Effector memory CD8-positive, alpha-beta T cell (primary cell): ENCODE results near the gene SLC25A44.
"Not testable (repeated sequence)": the region's sequence is repeated elsewhere in the genome, so short reads cannot be mapped to it uniquely, and the experiment has no call there.

ENCODE experiments used
- ATAC-seq: fragments of 150-1000 bp; cut with Tn5 transposase; replicated peaks from 2 replicates; pipeline ENCODE4 v1.10.0; 2021; ENCODE audit warnings: mild to moderate bottlenecking, moderate library complexity
- DNase-seq, 3 experiments: peaks; one replicate each; pipeline ENCODE4 v3.0.0; 2021
- H3K27ac Mint-ChIP-seq, 2 donors: one replicate each; pipeline ENCODE4 v1.8.0; 2022; ENCODE audit warnings: mild to moderate bottlenecking in 2 of 2, mixed read lengths in 2 of 2, moderate library complexity in 2 of 2
- H3K27me3 Mint-ChIP-seq, 2 donors: one replicate each; pipeline ENCODE4 v1.8.0; 2022; ENCODE audit warnings: mixed read lengths in 2 of 2
- H3K36me3 Mint-ChIP-seq: one replicate; pipeline ENCODE4 v1.8.0; 2022; ENCODE audit warnings: mild to moderate bottlenecking, moderate library complexity, mixed read lengths; ENCODE audit not compliant: insufficient read depth
- H3K4me1 Mint-ChIP-seq, 2 donors: one replicate each; pipeline ENCODE4 v1.8.0; 2022; ENCODE audit warnings: low read depth in 2 of 2, mixed read lengths in 2 of 2
- H3K4me3 Mint-ChIP-seq, 2 donors: one replicate each; pipeline ENCODE4 v1.8.0; 2022; ENCODE audit warnings: mild to moderate bottlenecking in 2 of 2, mixed read lengths in 2 of 2, moderate library complexity in 2 of 2
- H3K9me3 Mint-ChIP-seq, 2 donors: one replicate each; pipeline ENCODE4 v1.8.0; 2022; ENCODE audit warnings: mixed read lengths in 2 of 2

Gene SLC25A44

DNA sequence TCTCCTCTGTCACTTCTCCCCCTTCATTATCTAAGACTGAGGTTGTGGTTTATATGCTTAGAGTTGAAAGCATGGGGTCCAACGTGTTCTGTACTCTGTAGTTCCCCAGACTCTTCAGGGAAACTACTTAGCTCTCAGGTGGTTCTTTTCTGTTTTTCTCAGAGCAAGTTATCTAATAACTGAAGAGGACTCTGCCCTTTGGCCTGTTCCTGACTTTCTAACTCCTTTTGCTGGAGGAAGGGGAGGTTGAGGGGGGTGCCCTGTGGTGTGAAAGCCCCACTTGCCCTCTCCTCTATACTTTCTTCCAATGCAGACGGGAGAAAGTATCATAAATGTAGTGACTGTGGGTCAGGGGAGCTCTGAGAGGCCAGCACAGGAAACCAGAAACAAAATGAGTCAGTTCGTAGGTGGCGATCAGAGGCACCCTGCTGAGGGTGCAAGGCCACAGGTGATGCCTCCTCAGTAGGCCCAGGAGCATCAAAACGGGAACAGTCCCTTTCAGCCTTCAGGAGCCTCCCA lies 5.0 kb downstream of the SLC25A44 start:
- H3K36me3 Mint-ChIP-seq = peaks cover 37% of the 10 kb centered on the region
- no peaks in the 10 kb centered on the region for H3K9me3 Mint-ChIP-seq
- H3K4me3 Mint-ChIP-seq = peak overlapping the region; percentile 17 to 34
- peaks cover 47 to 48% of the 10 kb centered on the region in 2 donors for H3K4me1 Mint-ChIP-seq
- ATAC-seq = no peak
- no peak for DNase-seq
- peak overlapping the region; percentile 74 to 85 for H3K27ac Mint-ChIP-seq
- no peaks in the 10 kb centered on the region for H3K27me3 Mint-ChIP-seq

DNA sequence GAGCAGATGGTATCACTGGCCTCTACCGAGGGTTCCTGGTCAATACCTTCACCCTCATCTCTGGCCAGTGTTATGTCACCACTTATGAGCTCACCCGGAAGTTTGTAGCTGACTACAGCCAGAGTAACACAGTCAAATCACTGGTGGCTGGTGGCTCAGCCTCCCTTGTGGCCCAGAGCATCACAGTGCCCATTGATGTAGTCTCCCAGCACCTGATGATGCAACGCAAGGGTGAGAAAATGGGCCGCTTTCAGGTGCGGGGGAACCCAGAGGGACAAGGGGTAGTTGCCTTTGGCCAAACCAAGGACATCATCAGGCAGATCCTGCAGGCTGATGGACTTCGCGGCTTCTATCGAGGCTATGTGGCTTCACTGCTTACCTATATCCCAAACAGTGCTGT lies 6.1 kb downstream of the SLC25A44 start:
- DNase-seq (no peak), ATAC-seq (no peak)
- Mint-ChIP-seq H3K4me1 (peaks cover 40 to 41% of the 10 kb centered on the region in 2 donors), H3K9me3 (no peaks in the 10 kb centered on the region), H3K27ac (peak overlapping the region; percentile 74 to 85), H3K4me3 (peak overlapping the region in 1 of 2 donors; percentile 12), H3K36me3 (peaks cover 41% of the 10 kb centered on the region), H3K27me3 (no peaks in the 10 kb centered on the region)

GRCh38 chr1:156203331-156203730 lies 9.4 kb downstream of the SLC25A44 start:
- DNase-seq (no peak), ATAC-seq (no peak)
- H3K4me3 Mint-ChIP-seq = no peak overlapping the region
- no peak overlapping the region for H3K27ac Mint-ChIP-seq
- H3K4me1 Mint-ChIP-seq = peaks cover 23 to 27% of the 10 kb centered on the region in 2 donors
- H3K27me3 Mint-ChIP-seq = no peaks in the 10 kb centered on the region
- H3K9me3 Mint-ChIP-seq = no peaks in the 10 kb centered on the region
- peaks cover 57% of the 10 kb centered on the region for H3K36me3 Mint-ChIP-seq

DNA sequence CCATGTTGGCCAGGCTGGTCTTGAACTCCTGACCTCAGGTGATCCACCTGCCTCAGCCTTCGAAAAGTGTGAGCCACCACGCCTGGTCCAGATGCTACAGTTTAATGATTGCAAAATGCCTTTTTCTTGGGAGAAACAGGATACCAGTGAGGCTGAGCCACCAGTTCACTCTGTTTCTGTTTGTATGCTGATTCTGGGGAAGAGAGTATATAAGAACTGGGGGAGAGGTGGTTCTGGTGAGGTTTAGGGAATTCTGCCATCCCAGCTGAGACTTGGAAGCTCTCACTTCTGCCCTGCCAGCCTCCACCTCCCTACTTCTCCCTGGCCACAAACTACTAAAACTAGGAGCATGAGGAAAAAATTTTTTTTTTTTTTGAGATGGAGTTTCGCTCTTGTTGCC lies 10.8 kb downstream of the SLC25A44 start:
- ATAC-seq (no peak), DNase-seq (no peak)
- Mint-ChIP-seq H3K4me1 (peaks cover 9 to 14% of the 10 kb centered on the region in 2 donors), H3K36me3 (peaks cover 59% of the 10 kb centered on the region), H3K27me3 (no peaks in the 10 kb centered on the region), H3K9me3 (no peaks in the 10 kb centered on the region), H3K27ac (no peak overlapping the region), H3K4me3 (no peak overlapping the region)

- Mint-ChIP-seq H3K36me3 (peaks cover 43% of the 10 kb centered on the region), H3K9me3 (no peaks in the 10 kb centered on the region), H3K27me3 (no peaks in the 10 kb centered on the region), H3K4me3 (peak overlapping the region in 1 of 2 donors; percentile 33), H3K4me1 (peaks cover 9 to 10% of the 10 kb centered on the region in 2 donors), H3K27ac (peak overlapping the region in 1 of 2 donors; percentile 99)
- ATAC-seq (no peak), DNase-seq (no peak)
These were observed 17.3 kb downstream of the SLC25A44 start for GRCh38 chr1:156211243-156211642.

DNA sequence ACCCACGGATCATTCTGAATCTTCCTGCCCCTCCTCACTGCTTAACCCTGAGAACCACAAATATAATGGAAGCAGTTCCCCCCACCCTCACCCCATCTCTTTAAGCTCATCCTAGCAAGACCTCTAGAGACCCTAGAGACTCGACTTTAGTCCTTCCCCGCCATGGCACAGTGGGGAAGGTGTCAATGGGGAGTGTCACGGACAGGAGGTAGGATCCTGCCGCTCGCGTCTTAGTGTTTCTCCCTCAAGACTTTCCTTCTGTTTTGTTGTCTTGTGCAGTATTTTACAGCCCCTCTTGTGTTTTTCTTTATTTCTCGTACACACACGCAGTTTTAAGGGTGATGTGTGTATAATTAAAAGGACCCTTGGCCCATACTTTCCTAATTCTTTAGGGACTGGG lies 18.2 kb downstream of the SLC25A44 start:
- Mint-ChIP-seq H3K4me3 (peak overlapping the region; percentile 95 to 96), H3K9me3 (no peaks in the 10 kb centered on the region), H3K4me1 (peaks cover 9 to 10% of the 10 kb centered on the region in 2 donors), H3K36me3 (peaks cover 37% of the 10 kb centered on the region), H3K27me3 (no peaks in the 10 kb centered on the region), H3K27ac (peak overlapping the region; percentile 97 to 99)
- ATAC-seq (no peak), DNase-seq (no peak)

DNA sequence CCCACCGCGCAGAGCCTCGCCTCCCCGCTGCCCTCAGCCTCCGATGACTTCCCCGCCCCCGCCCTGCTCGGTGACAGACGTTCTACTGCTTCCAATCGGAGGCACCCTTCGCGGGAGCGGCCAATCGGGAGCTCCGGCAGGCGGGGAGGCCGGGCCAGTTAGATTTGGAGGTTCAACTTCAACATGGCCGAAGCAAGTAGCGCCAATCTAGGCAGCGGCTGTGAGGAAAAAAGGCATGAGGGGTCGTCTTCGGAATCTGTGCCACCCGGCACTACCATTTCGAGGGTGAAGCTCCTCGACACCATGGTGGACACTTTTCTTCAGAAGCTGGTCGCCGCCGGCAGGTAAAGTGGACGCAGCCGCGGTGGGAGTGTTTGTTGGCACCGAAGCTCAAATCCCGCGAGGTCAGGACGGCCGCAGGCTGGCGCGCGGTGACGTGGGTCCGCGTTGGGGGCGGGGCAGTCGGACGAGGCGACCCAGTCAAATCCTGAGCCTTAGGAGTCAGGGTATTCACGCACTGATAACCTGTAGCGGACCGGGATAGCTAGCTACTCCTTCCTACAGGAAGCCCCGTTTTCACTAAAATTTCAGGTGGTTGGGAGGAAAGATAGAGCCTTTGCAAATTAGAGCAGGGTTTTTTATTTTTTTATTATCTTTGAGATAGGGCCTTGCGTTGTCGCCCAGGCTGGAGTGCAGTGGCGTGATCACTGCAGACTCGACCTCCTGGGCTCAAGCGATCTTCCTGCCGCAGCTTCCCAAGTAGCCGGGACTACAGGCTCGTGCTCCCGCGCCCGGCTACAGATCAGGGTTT lies 19.1 kb downstream of the SLC25A44 start, which contains the start of gene PMF1:
TSS of gene PMF1 (plus strand) at position 175 of the 811 bp plus-strand sequence. CDS start at position 184, 9 bp downstream.
- no peaks in the 10 kb centered on the region for H3K27me3 Mint-ChIP-seq
- no peaks in the 10 kb centered on the region for H3K9me3 Mint-ChIP-seq
- H3K4me3 Mint-ChIP-seq = peak within 1 kb of the TSS; percentile 95 to 96
- peaks cover 13 to 19% of the 10 kb centered on the region in 2 donors for H3K4me1 Mint-ChIP-seq
- peaks cover 31% of the 10 kb centered on the region for H3K36me3 Mint-ChIP-seq
- DNase-seq (peak; percentile 90 to 91 (median 90)), ATAC-seq (peak; percentile 94)
- peak within 1 kb of the TSS; percentile 97 to 99 for H3K27ac Mint-ChIP-seq

DNA sequence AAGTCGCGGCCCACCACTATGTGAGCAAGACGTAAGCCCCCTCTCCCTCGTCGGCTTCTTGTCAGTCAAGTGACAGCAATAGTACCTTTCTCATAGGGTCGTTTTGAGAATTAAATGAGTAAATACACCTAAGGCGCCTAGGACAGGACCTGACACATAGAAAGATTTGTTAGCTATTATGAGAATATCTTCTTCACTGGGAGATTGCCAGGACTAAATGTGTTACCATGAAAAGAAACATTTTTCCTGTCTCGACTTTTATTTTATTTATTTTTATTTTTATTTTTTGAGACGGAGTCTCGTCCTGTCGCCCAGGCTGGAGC lies 19.7 kb downstream of the SLC25A44 start:
- H3K4me3 Mint-ChIP-seq = peak overlapping the region; percentile 95 to 96
- peaks cover 25% of the 10 kb centered on the region for H3K36me3 Mint-ChIP-seq
- peaks cover 17 to 21% of the 10 kb centered on the region in 2 donors for H3K4me1 Mint-ChIP-seq
- H3K27ac Mint-ChIP-seq = peak overlapping the region; percentile 97 to 99
- no peaks in the 10 kb centered on the region for H3K9me3 Mint-ChIP-seq
- no peaks in the 10 kb centered on the region for H3K27me3 Mint-ChIP-seq
- ATAC-seq (no peak), DNase-seq (no peak)

- ATAC-seq = no peak
- H3K4me3 Mint-ChIP-seq = peak overlapping the region; percentile 95 to 96
- no peak for DNase-seq
- peaks cover 18 to 22% of the 10 kb centered on the region in 2 donors for H3K4me1 Mint-ChIP-seq
- peak overlapping the region; percentile 90 to 99 for H3K27ac Mint-ChIP-seq
- H3K9me3 Mint-ChIP-seq = no peaks in the 10 kb centered on the region
- no peaks in the 10 kb centered on the region for H3K27me3 Mint-ChIP-seq
- peaks cover 24% of the 10 kb centered on the region for H3K36me3 Mint-ChIP-seq
These were observed 20.3 kb downstream of the SLC25A44 start for GRCh38 chr1:156214024-156214748.

GRCh38 chr1:156216361-156217086 lies 22.6 kb downstream of the SLC25A44 start:
- H3K4me3 Mint-ChIP-seq, H3K27ac Mint-ChIP-seq, H3K9me3 Mint-ChIP-seq, DNase-seq, ATAC-seq, H3K27me3 Mint-ChIP-seq: not testable (repeated sequence)
- Mint-ChIP-seq H3K4me1 (peaks cover 22 to 24% of the 10 kb centered on the region in 2 donors), H3K36me3 (peaks cover 27% of the 10 kb centered on the region)

- H3K4me3 Mint-ChIP-seq = peak overlapping the region; percentile 9 to 49
- H3K9me3 Mint-ChIP-seq = no peaks in the 10 kb centered on the region
- peak overlapping the region; percentile 83 for H3K27ac Mint-ChIP-seq
- peaks cover 28% of the 10 kb centered on the region for H3K36me3 Mint-ChIP-seq
- H3K4me1 Mint-ChIP-seq = peaks cover 25 to 31% of the 10 kb centered on the region in 2 donors
- DNase-seq (peak in 1 of 3 experiments; percentile 11), ATAC-seq (peak; percentile 35)
- no peaks in the 10 kb centered on the region for H3K27me3 Mint-ChIP-seq
These were observed 24.0 kb downstream of the SLC25A44 start for GRCh38 chr1:156217871-156218270.

GRCh38 chr1:156220226-156220625 lies 26.3 kb downstream of the SLC25A44 start:
- Mint-ChIP-seq H3K9me3 (no peaks in the 10 kb centered on the region), H3K36me3 (peaks cover 32% of the 10 kb centered on the region), H3K4me1 (peaks cover 24 to 26% of the 10 kb centered on the region in 2 donors), H3K4me3 (no peak overlapping the region), H3K27ac (no peak overlapping the region), H3K27me3 (no peaks in the 10 kb centered on the region)
- ATAC-seq (no peak), DNase-seq (no peak)
